ENCODE data around the gene LGR6. TPM values are rescaled to one million over a fixed set of nuclear protein-coding genes. Genes with fewer than 3 reads are reported as not detected.

LGR6 gene
- total and polyA plus RNA-seq, 2 experiments from 2014 or later: 0.66 to 0.89 TPM

DNA sequence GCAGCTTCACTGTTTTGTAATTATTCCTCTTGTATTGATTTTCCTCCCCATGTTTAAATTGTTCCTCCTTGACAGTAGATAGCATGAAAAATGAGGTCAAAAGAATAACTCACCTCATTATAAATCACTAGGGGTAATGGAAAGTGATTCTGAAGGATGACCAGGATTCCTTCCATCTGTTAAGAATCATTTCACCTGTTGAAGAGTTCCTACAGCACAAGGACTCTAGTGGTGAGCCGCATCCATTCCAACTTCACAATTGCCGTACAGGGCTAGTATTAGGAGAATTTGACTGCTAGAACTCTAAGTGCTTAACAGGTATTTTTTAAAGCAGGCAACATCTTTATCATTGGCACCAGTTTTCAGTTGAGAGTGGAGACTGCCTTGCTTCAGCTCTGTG lies 168.6 kb downstream of the LGR6 start:
- TF ChIP-seq ZNF331 (CRISPR knock-in tag; IDR thresholded peaks at IDR 0.05; ENCODE audit: low read depth): no peak
- TF ChIP-seq, protein P1, sequence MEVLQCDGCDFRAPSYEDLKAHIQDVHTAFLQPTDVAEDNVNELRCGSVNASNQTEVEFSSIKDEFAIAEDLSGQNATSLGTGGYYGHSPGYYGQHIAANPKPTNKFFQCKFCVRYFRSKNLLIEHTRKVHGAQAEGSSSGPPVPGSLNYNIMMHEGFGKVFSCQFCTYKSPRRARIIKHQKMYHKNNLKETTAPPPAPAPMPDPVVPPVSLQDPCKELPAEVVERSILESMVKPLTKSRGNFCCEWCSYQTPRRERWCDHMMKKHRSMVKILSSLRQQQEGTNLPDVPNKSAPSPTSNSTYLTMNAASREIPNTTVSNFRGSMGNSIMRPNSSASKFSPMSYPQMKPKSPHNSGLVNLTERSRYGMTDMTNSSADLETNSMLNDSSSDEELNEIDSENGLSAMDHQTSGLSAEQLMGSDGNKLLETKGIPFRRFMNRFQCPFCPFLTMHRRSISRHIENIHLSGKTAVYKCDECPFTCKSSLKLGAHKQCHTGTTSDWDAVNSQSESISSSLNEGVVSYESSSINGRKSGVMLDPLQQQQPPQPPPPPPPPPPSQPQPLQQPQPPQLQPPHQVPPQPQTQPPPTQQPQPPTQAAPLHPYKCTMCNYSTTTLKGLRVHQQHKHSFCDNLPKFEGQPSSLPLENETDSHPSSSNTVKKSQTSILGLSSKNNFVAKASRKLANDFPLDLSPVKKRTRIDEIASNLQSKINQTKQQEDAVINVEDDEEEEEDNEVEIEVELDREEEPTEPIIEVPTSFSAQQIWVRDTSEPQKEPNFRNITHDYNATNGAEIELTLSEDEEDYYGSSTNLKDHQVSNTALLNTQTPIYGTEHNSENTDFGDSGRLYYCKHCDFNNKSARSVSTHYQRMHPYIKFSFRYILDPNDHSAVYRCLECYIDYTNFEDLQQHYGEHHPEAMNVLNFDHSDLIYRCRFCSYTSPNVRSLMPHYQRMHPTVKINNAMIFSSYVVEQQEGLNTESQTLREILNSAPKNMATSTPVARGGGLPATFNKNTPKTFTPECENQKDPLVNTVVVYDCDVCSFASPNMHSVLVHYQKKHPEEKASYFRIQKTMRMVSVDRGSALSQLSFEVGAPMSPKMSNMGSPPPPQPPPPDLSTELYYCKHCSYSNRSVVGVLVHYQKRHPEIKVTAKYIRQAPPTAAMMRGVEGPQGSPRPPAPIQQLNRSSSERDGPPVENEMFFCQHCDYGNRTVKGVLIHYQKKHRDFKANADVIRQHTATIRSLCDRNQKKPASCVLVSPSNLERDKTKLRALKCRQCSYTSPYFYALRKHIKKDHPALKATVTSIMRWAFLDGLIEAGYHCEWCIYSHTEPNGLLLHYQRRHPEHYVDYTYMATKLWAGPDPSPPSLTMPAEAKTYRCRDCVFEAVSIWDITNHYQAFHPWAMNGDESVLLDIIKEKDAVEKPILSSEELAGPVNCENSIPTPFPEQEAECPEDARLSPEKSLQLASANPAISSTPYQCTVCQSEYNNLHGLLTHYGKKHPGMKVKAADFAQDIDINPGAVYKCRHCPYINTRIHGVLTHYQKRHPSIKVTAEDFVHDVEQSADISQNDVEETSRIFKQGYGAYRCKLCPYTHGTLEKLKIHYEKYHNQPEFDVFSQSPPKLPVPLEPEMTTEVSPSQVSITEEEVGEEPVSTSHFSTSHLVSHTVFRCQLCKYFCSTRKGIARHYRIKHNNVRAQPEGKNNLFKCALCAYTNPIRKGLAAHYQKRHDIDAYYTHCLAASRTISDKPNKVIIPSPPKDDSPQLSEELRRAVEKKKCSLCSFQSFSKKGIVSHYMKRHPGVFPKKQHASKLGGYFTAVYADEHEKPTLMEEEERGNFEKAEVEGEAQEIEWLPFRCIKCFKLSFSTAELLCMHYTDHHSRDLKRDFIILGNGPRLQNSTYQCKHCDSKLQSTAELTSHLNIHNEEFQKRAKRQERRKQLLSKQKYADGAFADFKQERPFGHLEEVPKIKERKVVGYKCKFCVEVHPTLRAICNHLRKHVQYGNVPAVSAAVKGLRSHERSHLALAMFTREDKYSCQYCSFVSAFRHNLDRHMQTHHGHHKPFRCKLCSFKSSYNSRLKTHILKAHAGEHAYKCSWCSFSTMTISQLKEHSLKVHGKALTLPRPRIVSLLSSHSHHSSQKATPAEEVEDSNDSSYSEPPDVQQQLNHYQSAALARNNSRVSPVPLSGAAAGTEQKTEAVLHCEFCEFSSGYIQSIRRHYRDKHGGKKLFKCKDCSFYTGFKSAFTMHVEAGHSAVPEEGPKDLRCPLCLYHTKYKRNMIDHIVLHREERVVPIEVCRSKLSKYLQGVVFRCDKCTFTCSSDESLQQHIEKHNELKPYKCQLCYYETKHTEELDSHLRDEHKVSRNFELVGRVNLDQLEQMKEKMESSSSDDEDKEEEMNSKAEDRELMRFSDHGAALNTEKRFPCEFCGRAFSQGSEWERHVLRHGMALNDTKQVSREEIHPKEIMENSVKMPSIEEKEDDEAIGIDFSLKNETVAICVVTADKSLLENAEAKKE (CRISPR knock-in tag; IDR thresholded peaks at IDR 0.05): peak; percentile 51; the same call in 1 of the 2 replicates

DNA sequence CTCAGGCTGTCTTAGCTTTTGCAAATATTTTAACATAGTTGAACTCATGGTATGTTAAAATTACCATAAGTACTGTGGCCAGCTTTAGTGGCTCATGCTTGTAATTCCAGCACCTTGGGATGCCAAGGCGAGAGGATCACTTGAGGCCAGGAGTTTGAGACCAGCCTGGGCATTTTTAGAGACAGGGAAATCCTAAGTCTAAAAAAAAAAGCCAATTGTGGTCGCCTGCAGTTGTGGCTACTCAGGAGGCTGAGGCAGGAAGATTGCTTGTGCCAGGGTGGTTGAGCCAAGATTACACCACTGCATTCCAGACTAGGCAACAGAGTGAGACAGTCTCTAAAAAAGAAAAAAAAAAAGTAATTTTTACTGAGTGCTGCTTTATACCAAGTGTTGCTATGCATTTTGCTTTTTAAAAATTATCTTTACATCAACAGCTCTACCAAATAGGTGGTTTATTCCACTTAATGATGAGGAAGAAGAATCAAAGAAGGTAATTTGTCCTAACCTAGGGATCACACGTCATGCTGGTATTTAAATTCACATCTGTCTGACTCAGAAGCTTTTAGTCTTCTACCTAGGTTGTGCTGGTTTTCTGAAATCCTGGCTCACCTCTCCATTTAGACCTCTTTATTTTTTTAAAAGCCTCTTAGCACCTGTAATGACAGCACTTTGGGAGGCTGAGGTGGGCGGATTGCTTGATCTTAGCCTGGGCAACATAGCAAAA lies 171.7 kb downstream of the LGR6 start:
- peak; percentile 12; the same call in 2 of the 3 replicates for ATAC-seq
- TF ChIP-seq NANOG (IDR thresholded peaks at IDR 0.05; ENCODE audit: borderline replicate concordance): no peak
- no peak for TF ChIP-seq POLR2AphosphoS5 (IDR thresholded peaks at IDR 0.05; ENCODE audit: low read depth)
- TF ChIP-seq ZNF114 (CRISPR knock-in tag; IDR thresholded peaks at IDR 0.05): no peak
- no peak for TF ChIP-seq CREB1 (CRISPR knock-in tag; IDR thresholded peaks at IDR 0.05; ENCODE audit: low read depth)
- no peak for TF ChIP-seq EZH2 (IDR thresholded peaks at IDR 0.05; ENCODE audit: low read depth, unreplicated experiment)
- TF ChIP-seq EZH2phosphoT487 (IDR thresholded peaks at IDR 0.05; ENCODE audit: unreplicated experiment): no peak
- TF ChIP-seq, protein P2, sequence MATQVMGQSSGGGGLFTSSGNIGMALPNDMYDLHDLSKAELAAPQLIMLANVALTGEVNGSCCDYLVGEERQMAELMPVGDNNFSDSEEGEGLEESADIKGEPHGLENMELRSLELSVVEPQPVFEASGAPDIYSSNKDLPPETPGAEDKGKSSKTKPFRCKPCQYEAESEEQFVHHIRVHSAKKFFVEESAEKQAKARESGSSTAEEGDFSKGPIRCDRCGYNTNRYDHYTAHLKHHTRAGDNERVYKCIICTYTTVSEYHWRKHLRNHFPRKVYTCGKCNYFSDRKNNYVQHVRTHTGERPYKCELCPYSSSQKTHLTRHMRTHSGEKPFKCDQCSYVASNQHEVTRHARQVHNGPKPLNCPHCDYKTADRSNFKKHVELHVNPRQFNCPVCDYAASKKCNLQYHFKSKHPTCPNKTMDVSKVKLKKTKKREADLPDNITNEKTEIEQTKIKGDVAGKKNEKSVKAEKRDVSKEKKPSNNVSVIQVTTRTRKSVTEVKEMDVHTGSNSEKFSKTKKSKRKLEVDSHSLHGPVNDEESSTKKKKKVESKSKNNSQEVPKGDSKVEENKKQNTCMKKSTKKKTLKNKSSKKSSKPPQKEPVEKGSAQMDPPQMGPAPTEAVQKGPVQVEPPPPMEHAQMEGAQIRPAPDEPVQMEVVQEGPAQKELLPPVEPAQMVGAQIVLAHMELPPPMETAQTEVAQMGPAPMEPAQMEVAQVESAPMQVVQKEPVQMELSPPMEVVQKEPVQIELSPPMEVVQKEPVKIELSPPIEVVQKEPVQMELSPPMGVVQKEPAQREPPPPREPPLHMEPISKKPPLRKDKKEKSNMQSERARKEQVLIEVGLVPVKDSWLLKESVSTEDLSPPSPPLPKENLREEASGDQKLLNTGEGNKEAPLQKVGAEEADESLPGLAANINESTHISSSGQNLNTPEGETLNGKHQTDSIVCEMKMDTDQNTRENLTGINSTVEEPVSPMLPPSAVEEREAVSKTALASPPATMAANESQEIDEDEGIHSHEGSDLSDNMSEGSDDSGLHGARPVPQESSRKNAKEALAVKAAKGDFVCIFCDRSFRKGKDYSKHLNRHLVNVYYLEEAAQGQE (IDR thresholded peaks at IDR 0.05; ENCODE audit: unreplicated experiment): no peak

More for the DNA sequence above, 168.6 kb downstream of the LGR6 start:
- Histone ChIP-seq H3K79me2 (replicated peaks; ENCODE audit: insufficient read depth) (peaks cover 64% of the 10 kb centered on the region), H3F3A (replicated peaks; ENCODE audit: low read depth) (no peaks in the 10 kb centered on the region), H3K9me2 (ENCODE audit: insufficient read depth) (no peaks in the 10 kb centered on the region), H4K20me1 (replicated peaks; ENCODE audit: insufficient read depth) (no peaks in the 10 kb centered on the region), H3K36me3 (ENCODE audit: insufficient read depth) (no peaks in the 10 kb centered on the region), H3K27ac (ENCODE audit: low read depth) (peak overlapping the region; percentile 78), H2AFZ (no peak overlapping the region), H3K4me3 (peak overlapping the region; percentile 36), H3K27me3 (ENCODE audit: insufficient read depth) (no peaks in the 10 kb centered on the region), H3K4me1 (ENCODE audit: insufficient read depth) (peaks cover 58% of the 10 kb centered on the region), H3K4me2 (peak overlapping the region; percentile 64)
- peaks cover 8% of the 10 kb centered on the region; the same call in 2 of the 3 replicates for H3K9me3 Mint-ChIP-seq
- DNase-seq (ENCODE audit: low spot score): peak; percentile 45
- ATAC-seq: peak; percentile 73
- peak overlapping the region; percentile 55 for H3K4me3 Mint-ChIP-seq
- H3K27ac Mint-ChIP-seq: peak overlapping the region; percentile 87
- peaks cover 12% of the 10 kb centered on the region; the same call in 2 of the 3 replicates for H3K36me3 Mint-ChIP-seq (ENCODE audit: low read depth)
- peaks cover 46% of the 10 kb centered on the region for H3K4me1 Mint-ChIP-seq
- H3K27me3 Mint-ChIP-seq (ENCODE audit: insufficient read depth, low read depth, poor library complexity): peaks cover 8% of the 10 kb centered on the region

More for the DNA sequence above, 171.7 kb downstream of the LGR6 start:
- H3K79me2 ChIP-seq (replicated peaks; ENCODE audit: insufficient read depth): peaks cover 41% of the 10 kb centered on the region
- peaks cover 37% of the 10 kb centered on the region for H3K4me1 Mint-ChIP-seq
- H3K27ac ChIP-seq (ENCODE audit: low read depth): peak overlapping the region; percentile 8
- H3K27ac Mint-ChIP-seq: peak overlapping the region; percentile 81
- H3K4me1 ChIP-seq (ENCODE audit: insufficient read depth): peaks cover 33% of the 10 kb centered on the region
- DNase-seq (ENCODE audit: low spot score): peak; percentile 46
- no peaks in the 10 kb centered on the region for H4K20me1 ChIP-seq (replicated peaks; ENCODE audit: insufficient read depth)
- H3K9me3 Mint-ChIP-seq: peaks cover 5% of the 10 kb centered on the region; the same call in 2 of the 3 replicates
- no peaks in the 10 kb centered on the region for H3K27me3 ChIP-seq (ENCODE audit: insufficient read depth)
- peaks cover 8% of the 10 kb centered on the region for H3K27me3 Mint-ChIP-seq (ENCODE audit: insufficient read depth, low read depth, poor library complexity)
- H3F3A ChIP-seq (replicated peaks; ENCODE audit: low read depth): no peaks in the 10 kb centered on the region
- H3K4me3 ChIP-seq: no peak overlapping the region
- no peaks in the 10 kb centered on the region for H3K9me2 ChIP-seq (ENCODE audit: insufficient read depth)
- H3K4me2 ChIP-seq: no peak overlapping the region
- peaks cover 9% of the 10 kb centered on the region; the same call in 2 of the 3 replicates for H3K36me3 Mint-ChIP-seq (ENCODE audit: low read depth)
- H3K36me3 ChIP-seq (ENCODE audit: insufficient read depth): no peaks in the 10 kb centered on the region
- H3K4me3 Mint-ChIP-seq: no peak overlapping the region
- H2AFZ ChIP-seq: no peak overlapping the region

Measured in GM23338 (cell line).